DND-41 (cell line): ENCODE results near the gene BRCA1.

Source experiments
- ATAC-seq: fragments of 200-7000 bp; cut with Tn5 transposase; 3 replicates; pipeline ENCODE4 v1.9.1; 2021; ENCODE audit warnings: low read depth; ENCODE audit not compliant: insufficient read depth
- DNase-seq: peaks from one replicate; pipeline ENCODE4 v3.0.0-alpha.2; 2020
- H2AFZ ChIP-seq: 2 replicates; pipeline ENCODE4 v1.6.0; 2012; ENCODE audit warnings: low read depth, low read length
- H3K27ac ChIP-seq: 2 replicates; pipeline ENCODE4 v1.5.1; 2012; ENCODE audit warnings: low read length, inconsistent platforms
- H3K27me3 ChIP-seq: fragments of 200-600 bp; sonication (generic); 2 replicates; pipeline ENCODE4 v1.6.0; 2012; ENCODE audit warnings: low read length, mild to moderate bottlenecking, inconsistent platforms; ENCODE audit not compliant: insufficient read depth, poor library complexity
- H3K36me3 ChIP-seq: 2 replicates; pipeline ENCODE4 v1.5.1; 2012; ENCODE audit warnings: low read length, inconsistent platforms; ENCODE audit not compliant: insufficient read depth
- H3K4me1 ChIP-seq: 2 replicates; pipeline ENCODE4 v1.5.1; 2012; ENCODE audit warnings: mild to moderate bottlenecking, low read length; ENCODE audit not compliant: insufficient read depth
- H3K4me2 ChIP-seq: 2 replicates; pipeline ENCODE4 v1.6.0; 2012; ENCODE audit warnings: mild to moderate bottlenecking, moderate library complexity, low read length, inconsistent platforms; ENCODE audit not compliant: insufficient read depth
- H3K4me3 ChIP-seq, 2 experiments: fragments of 200-600 bp in 1 of 2; shearing (Covaris generic) in 1 of 2; 2 replicates each; pipeline ENCODE4 v1.5.1; 2012 to 2016; ENCODE audit warnings: inconsistent platforms in 2 of 2, low read length in 2 of 2, mild to moderate bottlenecking in 2 of 2, low read depth in 1 of 2, moderate library complexity in 1 of 2
- H3K79me2 ChIP-seq: 2 replicates; pipeline ENCODE4 v1.6.0; 2012; ENCODE audit warnings: low read length, inconsistent platforms; ENCODE audit not compliant: insufficient read depth
- H3K9ac ChIP-seq: 2 replicates; pipeline ENCODE4 v1.6.0; 2012; ENCODE audit warnings: low read depth, mild to moderate bottlenecking, inconsistent platforms, low read length, moderate library complexity
- H3K9me3 ChIP-seq: 2 replicates; pipeline ENCODE4 v1.5.1; 2012; ENCODE audit warnings: low read length, moderate library complexity, mild to moderate bottlenecking, inconsistent platforms; ENCODE audit not compliant: insufficient read depth, severe bottlenecking
- H4K20me1 ChIP-seq: 2 replicates; pipeline ENCODE4 v1.6.0; 2012; ENCODE audit warnings: low read length; ENCODE audit not compliant: insufficient read depth
- CTCF ChIP-seq: IDR thresholded peaks from 2 replicates; pipeline ENCODE4 v1.5.1; 2012; ENCODE audit warnings: borderline replicate concordance, low read length, moderate library complexity, mild to moderate bottlenecking; ENCODE audit not compliant: poor library complexity, severe bottlenecking; ENCODE audit errors: extremely low read depth
- EZH2 ChIP-seq: IDR thresholded peaks from 3 replicates; pipeline ENCODE4 v1.6.1; 2012; ENCODE audit warnings: borderline replicate concordance, low read depth, mild to moderate bottlenecking, moderate library complexity, low read length, inconsistent platforms; ENCODE audit not compliant: severe bottlenecking

Gene BRCA1

GRCh38 chr17:43028221-43028861 lies 96.8 kb downstream of the BRCA1 start:
- H3K27ac ChIP-seq = no peak overlapping the region
- H3K4me3 ChIP-seq = no peak overlapping the region
- TF ChIP-seq EZH2 = no peak
- no peak for TF ChIP-seq CTCF
- DNase-seq (no peak), ATAC-seq (no peak)
- H3K9ac ChIP-seq = no peak overlapping the region
- no peaks in the 10 kb centered on the region for H3K79me2 ChIP-seq
- H2AFZ ChIP-seq = no peak overlapping the region
- no peaks in the 10 kb centered on the region for H4K20me1 ChIP-seq
- H3K4me2 ChIP-seq = no peak overlapping the region
- no peaks in the 10 kb centered on the region for H3K27me3 ChIP-seq
- no peaks in the 10 kb centered on the region for H3K9me3 ChIP-seq
- no peaks in the 10 kb centered on the region for H3K36me3 ChIP-seq
- peaks cover 12% of the 10 kb centered on the region for H3K4me1 ChIP-seq

DNA sequence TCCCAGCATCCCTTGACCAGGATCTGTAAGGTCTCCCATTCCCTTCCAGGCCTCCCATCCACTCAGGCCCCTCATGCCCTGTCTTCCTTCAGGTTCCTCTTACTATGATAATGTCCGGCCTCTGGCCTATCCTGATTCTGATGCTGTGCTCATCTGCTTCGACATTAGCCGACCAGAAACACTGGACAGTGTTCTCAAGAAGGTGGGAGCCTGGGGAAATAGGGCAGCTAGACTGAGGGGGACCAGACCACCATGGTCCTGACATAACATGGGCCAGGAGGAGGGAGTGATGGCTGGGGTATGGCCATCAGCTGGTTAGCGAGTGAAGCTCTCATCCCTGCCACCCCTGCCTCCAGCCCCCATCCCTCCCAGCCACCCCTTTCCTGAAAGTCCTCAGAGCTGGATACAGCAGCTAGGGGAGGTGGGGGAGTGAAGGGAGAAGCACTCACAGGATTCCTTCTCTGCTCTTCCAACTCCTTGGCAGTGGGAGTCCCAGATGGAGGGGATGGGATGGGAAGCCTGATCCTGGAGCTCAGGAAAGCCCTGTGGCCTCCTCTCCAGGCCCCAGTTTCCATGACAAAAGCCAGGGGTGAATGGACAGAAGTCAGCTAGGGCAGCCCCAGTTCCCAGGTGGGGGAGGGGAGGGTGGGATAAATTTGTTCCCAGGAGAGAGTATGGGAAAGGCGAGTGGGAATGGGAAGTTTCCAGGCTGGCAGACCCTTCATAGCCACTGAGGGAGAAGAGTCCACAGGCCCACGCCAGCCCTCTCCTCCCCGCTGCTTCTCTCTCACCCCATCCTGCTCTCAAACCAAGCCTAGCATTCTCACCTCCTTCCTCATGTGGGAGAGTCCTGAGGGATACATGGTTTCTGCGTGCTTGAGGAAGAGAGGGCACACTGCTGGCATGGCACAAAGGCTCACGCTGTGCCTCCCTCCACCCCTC lies 97.8 kb downstream of the BRCA1 start:
- H2AFZ ChIP-seq = no peak overlapping the region
- no peak for DNase-seq

DNA sequence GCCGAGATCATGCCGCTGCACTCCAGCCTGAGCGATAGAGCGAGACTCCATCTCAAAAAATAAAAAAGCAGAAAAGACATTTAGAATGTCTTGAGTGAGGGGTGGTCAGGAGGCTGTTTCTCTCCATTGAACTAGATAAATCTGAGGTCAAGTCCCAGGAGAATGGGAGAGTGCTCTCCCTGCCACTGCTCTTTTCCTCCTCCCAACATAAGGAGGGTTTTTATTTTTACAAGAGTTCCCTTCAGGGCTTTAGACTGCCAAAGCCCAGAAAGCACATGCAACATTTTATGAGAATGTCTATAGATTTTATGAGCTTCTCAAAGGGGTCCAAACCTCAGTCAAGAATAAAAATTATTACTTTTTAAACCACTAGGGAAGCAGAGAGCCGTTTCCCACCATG lies 98.6 kb downstream of the BRCA1 start:
- Histone ChIP-seq H2AFZ (no peak overlapping the region), H3K4me1 (peaks cover 24% of the 10 kb centered on the region), H3K9ac (no peak overlapping the region), H3K27ac (no peak overlapping the region), H3K4me3 (no peak overlapping the region), H3K79me2 (no peaks in the 10 kb centered on the region), H4K20me1 (no peaks in the 10 kb centered on the region), H3K4me2 (no peak overlapping the region), H3K9me3 (no peaks in the 10 kb centered on the region), H3K27me3 (peaks cover 6% of the 10 kb centered on the region), H3K36me3 (no peaks in the 10 kb centered on the region)
- no peak for ATAC-seq
- no peak for DNase-seq
- no peak for TF ChIP-seq EZH2
- TF ChIP-seq CTCF = no peak

More for the DNA sequence above, 97.8 kb downstream of the BRCA1 start:
- H3K9ac ChIP-seq = no peak overlapping the region
- no peaks in the 10 kb centered on the region for H3K36me3 ChIP-seq
- no peak overlapping the region for H3K4me3 ChIP-seq
- peaks cover 18% of the 10 kb centered on the region for H3K4me1 ChIP-seq
- no peak for TF ChIP-seq CTCF
- no peak for TF ChIP-seq EZH2
- no peak for ATAC-seq
- H3K27me3 ChIP-seq = no peaks in the 10 kb centered on the region
- no peaks in the 10 kb centered on the region for H3K9me3 ChIP-seq
- no peaks in the 10 kb centered on the region for H4K20me1 ChIP-seq
- H3K4me2 ChIP-seq = no peak overlapping the region
- H3K27ac ChIP-seq = no peak overlapping the region
- H3K79me2 ChIP-seq = no peaks in the 10 kb centered on the region
